ENCODE results near the gene ANGPTL3.
"Not testable (repeated sequence)": the region's sequence is repeated elsewhere in the genome, so short reads cannot be mapped to it uniquely, and the experiment has no call there.

The ANGPTL3 gene

DNA sequence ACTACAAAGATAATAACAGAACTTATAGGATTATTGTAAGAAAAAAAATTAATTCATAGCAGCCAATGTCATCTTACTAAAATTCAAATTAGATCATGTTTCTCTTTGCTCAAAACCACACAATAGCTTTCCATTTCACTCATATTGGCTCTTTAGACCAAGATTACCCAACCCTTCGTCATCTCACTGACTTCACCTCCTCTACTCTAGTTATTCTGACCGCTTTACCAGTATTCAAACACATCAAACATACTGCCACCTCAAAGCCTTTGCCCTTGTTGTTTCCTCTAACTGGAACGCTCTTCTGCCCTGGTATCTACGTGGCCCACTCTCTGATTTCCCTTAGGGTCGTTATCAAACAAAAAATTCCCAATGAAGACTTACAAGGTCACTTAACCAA lies 1.7 kb downstream of the ANGPTL3 start:
- CTCF ChIA-PET = no interaction called here
- POLR2A ChIA-PET = no interaction called here
- TF ChIP-seq, protein P1, sequence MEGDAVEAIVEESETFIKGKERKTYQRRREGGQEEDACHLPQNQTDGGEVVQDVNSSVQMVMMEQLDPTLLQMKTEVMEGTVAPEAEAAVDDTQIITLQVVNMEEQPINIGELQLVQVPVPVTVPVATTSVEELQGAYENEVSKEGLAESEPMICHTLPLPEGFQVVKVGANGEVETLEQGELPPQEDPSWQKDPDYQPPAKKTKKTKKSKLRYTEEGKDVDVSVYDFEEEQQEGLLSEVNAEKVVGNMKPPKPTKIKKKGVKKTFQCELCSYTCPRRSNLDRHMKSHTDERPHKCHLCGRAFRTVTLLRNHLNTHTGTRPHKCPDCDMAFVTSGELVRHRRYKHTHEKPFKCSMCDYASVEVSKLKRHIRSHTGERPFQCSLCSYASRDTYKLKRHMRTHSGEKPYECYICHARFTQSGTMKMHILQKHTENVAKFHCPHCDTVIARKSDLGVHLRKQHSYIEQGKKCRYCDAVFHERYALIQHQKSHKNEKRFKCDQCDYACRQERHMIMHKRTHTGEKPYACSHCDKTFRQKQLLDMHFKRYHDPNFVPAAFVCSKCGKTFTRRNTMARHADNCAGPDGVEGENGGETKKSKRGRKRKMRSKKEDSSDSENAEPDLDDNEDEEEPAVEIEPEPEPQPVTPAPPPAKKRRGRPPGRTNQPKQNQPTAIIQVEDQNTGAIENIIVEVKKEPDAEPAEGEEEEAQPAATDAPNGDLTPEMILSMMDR (IDR thresholded peaks at IDR 0.05; ENCODE audit: control extremely low read depth, extremely low read depth, low read depth, missing control alignments) = no peak
- no peak for DNase-seq (ENCODE audit: extremely low spot score)

DNA sequence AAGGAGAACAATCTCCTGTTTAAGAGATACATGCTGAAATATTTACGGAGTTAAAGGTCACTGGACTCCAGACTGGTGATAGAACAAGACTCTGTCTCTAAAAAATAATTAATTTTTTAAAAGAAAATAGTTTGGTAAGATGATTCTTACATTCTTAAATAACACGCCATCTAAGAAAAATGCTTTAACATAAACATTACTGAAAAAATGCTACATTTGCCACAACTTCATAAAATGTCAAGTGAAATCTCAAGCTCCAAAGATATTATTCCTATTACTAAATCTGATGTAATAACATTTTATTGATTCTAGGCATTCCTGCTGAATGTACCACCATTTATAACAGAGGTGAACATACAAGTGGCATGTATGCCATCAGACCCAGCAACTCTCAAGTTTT lies 4.1 kb downstream of the ANGPTL3 start:
- no peak for DNase-seq (ENCODE audit: extremely low spot score)
- TF ChIP-seq, protein P1 (IDR thresholded peaks at IDR 0.05; ENCODE audit: control extremely low read depth, extremely low read depth, low read depth, missing control alignments) = no peak
- CTCF ChIA-PET = no interaction called here
- POLR2A ChIA-PET = no interaction called here

DNA sequence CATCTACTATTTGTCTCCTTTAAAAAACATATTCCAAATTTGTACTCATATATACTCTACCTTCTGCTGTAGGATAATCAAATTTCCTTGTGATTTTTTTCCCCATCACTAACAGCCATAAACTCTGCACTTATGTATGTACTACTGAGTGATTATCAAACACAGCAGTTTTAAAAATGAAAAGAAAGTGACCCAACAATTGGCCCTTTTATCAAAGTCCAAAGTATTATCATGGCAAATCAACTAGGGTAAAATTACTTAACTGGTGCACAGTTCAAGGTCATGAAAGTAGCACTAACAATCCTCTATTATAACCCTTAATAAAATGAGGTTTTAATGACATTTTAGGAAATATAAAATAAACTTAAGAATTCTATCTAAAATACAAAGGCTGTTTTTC lies 11.6 kb downstream of the ANGPTL3 start:
- CTCF ChIA-PET = no interaction called here
- POLR2A ChIA-PET = no interaction called here
- TF ChIP-seq, protein P1 (IDR thresholded peaks at IDR 0.05; ENCODE audit: control extremely low read depth, extremely low read depth, low read depth, missing control alignments) = no peak
- no peak for DNase-seq (ENCODE audit: extremely low spot score)

DNA sequence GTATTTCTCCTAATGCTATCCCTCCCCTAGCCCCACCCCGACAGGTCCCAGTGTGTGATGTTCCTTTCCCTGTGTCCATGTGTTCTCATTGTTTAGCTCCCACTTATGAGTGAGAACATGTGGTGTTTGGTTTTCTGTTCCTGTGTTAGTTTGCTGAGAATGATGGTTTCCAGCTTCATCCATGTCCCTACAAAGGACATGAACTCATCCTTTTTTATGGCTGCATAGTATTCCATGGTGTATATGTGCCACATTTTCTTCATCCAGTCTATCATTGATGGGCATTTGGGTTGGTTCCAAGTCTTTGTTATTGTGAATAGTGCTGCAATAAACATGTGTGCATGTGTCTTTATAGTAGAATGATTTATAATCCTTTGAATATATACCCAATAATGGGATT lies 13.3 kb downstream of the ANGPTL3 start:
- CTCF ChIA-PET = interaction anchor here (1.0 kb wide), 1 partner anchor 15 kb away, joined by 5 read pairs; no protein-coding TSS in a partner anchor
- POLR2A ChIA-PET; DNase-seq (ENCODE audit: extremely low spot score): not testable (repeated sequence)

DNA sequence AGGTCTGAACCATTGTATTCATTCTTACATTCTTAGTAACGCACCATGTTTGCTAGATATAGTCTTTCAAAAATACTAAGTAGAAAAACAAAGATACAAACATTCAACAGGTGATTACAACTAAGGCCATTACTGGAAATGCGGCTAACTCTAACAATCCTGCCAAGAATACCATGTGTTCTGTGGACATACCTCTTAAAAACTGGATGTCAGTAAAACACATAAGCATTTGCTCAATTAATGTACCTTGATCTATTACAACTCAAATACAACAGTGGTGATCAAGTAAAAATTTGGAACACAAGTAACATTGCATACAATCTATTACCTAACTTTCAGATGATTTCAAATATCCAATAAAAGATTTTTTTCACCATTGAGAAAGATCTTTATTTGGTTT lies 15.4 kb downstream of the ANGPTL3 start:
- POLR2A ChIA-PET = no interaction called here

DNA sequence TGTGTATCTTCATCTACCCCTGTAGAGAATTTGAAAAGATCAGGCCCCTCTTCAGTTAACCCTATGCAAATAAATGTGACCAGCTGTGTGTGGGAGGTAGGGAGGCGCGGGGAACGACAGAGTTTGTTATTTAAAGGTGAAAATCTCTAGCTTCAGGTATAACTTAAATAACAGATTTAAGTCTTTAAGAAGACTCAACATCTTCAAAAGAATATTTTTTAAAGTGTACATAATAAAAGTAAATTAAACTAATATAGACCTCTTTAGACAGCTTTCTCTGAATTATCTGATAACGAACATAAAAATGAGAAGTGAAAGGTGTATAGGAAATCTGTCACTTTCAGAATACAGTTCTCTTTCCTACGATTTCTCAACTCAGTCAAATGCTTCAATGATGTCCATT lies 16.0 kb downstream of the ANGPTL3 start:
- peak; percentile 20 for DNase-seq (ENCODE audit: extremely low spot score)
- CTCF ChIA-PET = interaction anchor here (2.1 kb wide), 1 partner anchor 9 kb away, joined by 8 read pairs; no protein-coding TSS in a partner anchor
- POLR2A ChIA-PET = no interaction called here
- TF ChIP-seq, protein P1 (IDR thresholded peaks at IDR 0.05; ENCODE audit: control extremely low read depth, extremely low read depth, low read depth, missing control alignments) = no peak

More for the DNA sequence above, 15.4 kb downstream of the ANGPTL3 start:
- CTCF ChIA-PET = no interaction called here
- DNase-seq (ENCODE audit: extremely low spot score) = no peak
- TF ChIP-seq, protein P1 (IDR thresholded peaks at IDR 0.05; ENCODE audit: control extremely low read depth, extremely low read depth, low read depth, missing control alignments) = no peak

DNA sequence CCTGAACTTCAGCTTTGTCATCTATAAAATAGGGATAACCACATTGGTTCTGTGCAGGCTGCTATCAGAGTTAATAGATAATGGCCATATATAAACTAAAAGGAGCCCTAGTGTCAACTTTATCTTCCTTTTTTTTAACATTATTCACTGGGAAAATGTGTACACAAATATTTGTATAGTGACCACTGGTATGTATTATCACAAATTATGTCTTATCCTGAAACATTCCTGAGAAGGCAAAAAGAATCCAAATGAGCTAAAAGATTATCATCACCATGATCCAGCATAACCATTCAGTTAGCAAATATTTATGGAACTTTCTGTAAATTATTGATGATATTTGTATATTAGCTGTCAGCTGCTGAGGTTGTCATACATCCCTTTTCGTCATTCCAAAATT lies 16.6 kb downstream of the ANGPTL3 start:
- POLR2A ChIA-PET = no interaction called here
- TF ChIP-seq, protein P1 (IDR thresholded peaks at IDR 0.05; ENCODE audit: control extremely low read depth, extremely low read depth, low read depth, missing control alignments) = no peak
- CTCF ChIA-PET = interaction anchor here (1.7 to 2.1 kb wide), 2 partner anchors 9 to 16 kb away, joined by 4 to 8 read pairs; no protein-coding TSS in a partner anchor
- no peak for DNase-seq (ENCODE audit: extremely low spot score)
